AG09319 (cell line): Measurements from ENCODE around the gene FAM13A.
"Not testable (repeated sequence)": the region's sequence is repeated elsewhere in the genome, so short reads cannot be mapped to it uniquely, and the experiment has no call there.

ENCODE experiments used
- DNase-seq: peaks from one replicate; pipeline ENCODE4 v3.0.0-alpha.2; 2010; ENCODE audit warnings: low read depth; ENCODE audit errors: extremely low read depth
- TF ChIP-seq, protein P1 (sequence below): IDR thresholded peaks from 2 replicates; pipeline ENCODE4 v1.5.1; 2011; ENCODE audit warnings: low read depth, mild to moderate bottlenecking, inconsistent platforms, low read length, moderate library complexity

FAM13A gene

DNA sequence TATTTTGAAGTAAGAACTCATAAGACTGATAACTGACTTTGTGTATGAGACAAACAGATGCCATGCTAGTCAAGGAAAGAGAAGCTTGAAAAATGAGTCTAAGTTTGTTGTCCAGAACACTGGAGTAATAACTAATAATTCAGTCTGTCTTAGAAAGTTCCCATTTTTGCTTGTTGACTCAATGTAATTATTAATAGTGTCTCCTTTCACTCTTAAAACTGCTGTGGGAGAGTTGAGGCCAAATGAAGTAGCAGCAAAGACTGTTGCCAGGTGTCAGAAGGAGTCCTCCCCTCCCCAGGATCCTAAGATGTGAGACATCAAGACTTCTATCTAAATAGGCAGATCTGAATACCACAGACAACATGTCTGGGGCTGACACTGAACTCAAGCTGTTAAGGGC is 20.8 kb upstream of the FAM13A start:
- TF ChIP-seq, protein P1, sequence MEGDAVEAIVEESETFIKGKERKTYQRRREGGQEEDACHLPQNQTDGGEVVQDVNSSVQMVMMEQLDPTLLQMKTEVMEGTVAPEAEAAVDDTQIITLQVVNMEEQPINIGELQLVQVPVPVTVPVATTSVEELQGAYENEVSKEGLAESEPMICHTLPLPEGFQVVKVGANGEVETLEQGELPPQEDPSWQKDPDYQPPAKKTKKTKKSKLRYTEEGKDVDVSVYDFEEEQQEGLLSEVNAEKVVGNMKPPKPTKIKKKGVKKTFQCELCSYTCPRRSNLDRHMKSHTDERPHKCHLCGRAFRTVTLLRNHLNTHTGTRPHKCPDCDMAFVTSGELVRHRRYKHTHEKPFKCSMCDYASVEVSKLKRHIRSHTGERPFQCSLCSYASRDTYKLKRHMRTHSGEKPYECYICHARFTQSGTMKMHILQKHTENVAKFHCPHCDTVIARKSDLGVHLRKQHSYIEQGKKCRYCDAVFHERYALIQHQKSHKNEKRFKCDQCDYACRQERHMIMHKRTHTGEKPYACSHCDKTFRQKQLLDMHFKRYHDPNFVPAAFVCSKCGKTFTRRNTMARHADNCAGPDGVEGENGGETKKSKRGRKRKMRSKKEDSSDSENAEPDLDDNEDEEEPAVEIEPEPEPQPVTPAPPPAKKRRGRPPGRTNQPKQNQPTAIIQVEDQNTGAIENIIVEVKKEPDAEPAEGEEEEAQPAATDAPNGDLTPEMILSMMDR = no peak
- no peak for DNase-seq

DNA sequence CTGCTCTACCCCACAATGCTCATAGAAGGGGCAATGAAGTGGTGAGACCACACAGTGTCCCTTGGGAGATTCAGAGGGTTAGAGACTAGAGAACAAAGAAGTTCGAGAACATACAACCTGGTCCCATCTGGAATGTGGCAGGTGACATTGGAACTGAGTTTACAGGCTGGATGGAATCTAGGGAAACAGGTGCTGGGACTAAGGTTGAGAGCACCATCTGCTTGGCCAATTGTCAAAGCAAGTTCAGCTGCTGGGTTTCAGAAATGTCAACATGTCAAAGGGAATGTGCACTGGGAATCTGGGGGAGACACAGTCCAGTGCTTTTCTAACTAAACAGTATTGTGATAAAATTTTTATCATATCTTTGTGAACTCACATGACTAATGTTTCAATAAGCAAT is 15.9 kb upstream of the FAM13A start:
- TF ChIP-seq, protein P1 = no peak
- DNase-seq = no peak

DNA sequence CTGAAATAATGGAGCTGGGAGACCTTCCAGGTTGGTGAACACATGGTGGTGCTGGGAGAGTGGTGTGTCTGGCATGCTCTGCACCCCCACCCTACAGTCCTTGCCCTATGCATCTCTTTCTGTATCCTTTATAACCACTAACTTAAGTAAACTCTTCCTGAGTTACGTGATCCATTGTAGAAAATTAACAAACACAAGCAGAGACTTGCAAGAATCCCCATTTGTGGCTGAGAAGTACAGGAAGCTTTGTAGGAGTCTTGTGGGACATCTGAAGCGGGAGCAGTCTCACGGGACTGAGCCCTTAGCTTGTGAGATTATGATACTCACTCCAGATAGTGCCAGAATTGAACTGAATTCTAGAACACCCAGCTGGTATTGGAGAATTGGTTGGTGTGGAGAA is 14.3 kb upstream of the FAM13A start:
- DNase-seq = no peak
- TF ChIP-seq, protein P1 = no peak

DNA sequence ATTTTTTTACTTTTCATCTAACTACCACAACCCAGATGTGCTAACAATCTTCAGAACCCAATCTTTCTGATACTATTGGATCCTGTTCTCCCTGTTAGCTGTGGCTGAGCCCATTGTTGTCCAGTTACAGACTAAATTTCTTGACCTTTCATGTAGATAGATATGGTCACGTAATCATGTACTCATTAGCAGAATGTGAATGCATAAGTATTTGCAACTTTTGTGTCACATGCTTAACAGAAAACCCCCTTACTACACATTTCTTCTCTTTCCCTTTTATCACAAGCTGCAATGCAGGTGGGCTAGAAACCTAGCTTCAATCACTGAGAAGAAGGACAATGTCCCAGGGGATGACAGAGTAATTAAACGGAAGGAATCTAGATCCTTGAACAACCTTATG is 13.1 kb upstream of the FAM13A start:
- no peak for DNase-seq
- TF ChIP-seq, protein P1 = no peak

DNA sequence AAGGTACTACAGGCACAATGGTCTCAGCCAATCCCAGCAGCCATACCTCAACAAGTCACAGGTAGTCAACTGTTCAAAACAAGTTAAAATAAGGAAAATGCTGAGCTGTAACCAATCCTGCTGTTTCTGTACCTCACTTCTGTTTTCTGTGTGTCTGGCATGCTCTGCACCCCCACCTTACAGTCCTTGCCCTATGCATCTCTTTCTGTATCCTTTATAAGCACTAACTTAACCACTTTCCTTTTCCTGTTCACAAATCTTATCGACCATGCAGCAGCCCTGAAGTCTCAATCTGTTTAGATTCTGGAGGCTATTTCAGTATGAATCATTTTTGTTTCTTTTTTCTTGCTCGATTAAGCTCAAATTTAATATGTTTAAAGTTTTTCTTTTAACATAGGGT is 12.5 kb upstream of the FAM13A start:
- TF ChIP-seq, protein P1 = no peak

DNA sequence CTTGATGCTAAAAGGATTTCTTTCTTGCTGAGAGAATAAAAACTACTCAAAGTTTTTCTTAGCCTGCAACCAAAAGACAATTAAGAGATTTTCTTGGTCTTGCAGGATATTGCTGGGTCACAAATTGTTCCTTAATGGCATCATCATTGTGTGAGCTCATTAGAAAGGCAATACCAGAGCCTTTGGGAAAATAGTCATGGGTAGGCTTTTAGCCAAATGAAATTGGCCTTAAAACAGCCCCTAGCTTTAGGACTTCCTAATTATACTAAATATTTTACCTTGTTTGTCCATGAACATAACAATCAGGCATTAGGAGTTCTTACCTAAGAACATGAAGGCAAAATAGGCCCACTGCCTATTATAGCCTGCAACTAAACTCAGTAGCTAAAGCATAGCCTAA is 10.4 kb upstream of the FAM13A start:
- TF ChIP-seq, protein P1 = no peak

More for the DNA sequence above, 12.5 kb upstream of the FAM13A start:
- DNase-seq = no peak

DNA sequence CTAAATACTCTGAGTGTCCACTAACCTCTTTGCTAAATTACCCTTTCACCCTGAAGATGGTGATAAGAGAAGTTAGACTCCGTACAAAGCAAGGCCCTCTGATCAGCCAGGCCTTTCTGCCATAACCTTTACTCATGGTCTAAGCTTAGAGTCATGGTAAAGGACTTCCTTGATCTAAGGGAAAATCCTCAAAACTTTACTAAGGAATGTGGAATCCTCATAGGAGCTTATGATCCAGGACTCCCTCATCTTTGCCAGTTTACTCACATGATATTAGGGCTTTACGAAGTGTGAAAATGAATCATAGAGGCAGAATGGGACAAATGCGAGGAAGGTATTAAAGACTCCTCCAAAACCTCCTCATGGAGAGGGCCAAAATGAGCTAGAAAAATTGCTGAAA is 7.9 kb upstream of the FAM13A start:
- no peak for DNase-seq
- TF ChIP-seq, protein P1 = no peak

More for the DNA sequence above, 10.4 kb upstream of the FAM13A start:
- peak; percentile 2 for DNase-seq

DNA sequence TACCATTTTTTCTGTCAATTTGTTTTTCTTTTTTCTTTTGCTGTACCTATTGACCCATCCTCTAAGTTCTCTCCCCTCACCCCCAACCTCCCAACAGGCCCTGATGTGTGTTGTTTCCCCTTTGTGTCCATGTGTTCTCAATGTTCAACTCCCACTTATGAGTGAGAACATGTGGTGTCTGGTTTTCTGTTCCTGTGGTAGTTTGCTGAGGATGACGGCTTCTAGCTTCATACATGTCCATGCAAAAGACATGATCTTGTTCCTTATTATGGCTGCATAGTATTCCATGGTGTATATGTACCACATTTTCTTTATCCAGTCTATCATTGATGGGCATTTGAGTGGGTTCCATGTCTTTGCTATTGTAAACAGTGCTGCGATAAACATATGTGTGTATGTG is 859 bp upstream of the FAM13A start:
- not testable (repeated sequence) for DNase-seq
